Measurements from ENCODE around the gene COL26A1.

COL26A1 gene

GRCh38 chr7:101586078-101586905, 223.6 kb downstream of the COL26A1 start:
- DNase-seq = no peak

GRCh38 chr7:101586906-101587677, 224.4 kb downstream of the COL26A1 start:
- no peak for DNase-seq

- DNase-seq = no peak
Measured at GRCh38 chr7:101588131-101588935, 225.7 kb downstream of the COL26A1 start.

GRCh38 chr7:101589052-101589451, 226.4 kb downstream of the COL26A1 start:
- DNase-seq = no peak

- no peak for DNase-seq
Measured at GRCh38 chr7:101589976-101590662, 227.4 kb downstream of the COL26A1 start.

- DNase-seq = no peak
Measured at GRCh38 chr7:101590663-101591435, 228.2 kb downstream of the COL26A1 start.

GRCh38 chr7:101591504-101591903, 228.8 kb downstream of the COL26A1 start:
- no peak for DNase-seq

- DNase-seq = no peak
Measured at GRCh38 chr7:101593556-101593955, 230.9 kb downstream of the COL26A1 start.

GRCh38 chr7:101594790-101595189, 232.1 kb downstream of the COL26A1 start:
- no peak for DNase-seq

GRCh38 chr7:101595246-101595645, 232.6 kb downstream of the COL26A1 start:
- DNase-seq = no peak

- no peak for DNase-seq
Measured at GRCh38 chr7:101595766-101596537, 233.3 kb downstream of the COL26A1 start.

- DNase-seq = no peak
Measured at GRCh38 chr7:101596898-101597297, 234.2 kb downstream of the COL26A1 start.

GRCh38 chr7:101597941-101598340, 235.3 kb downstream of the COL26A1 start:
- DNase-seq = no peak

- no peak for DNase-seq
Measured at GRCh38 chr7:101598422-101598985, 235.8 kb downstream of the COL26A1 start.

GRCh38 chr7:101598986-101599771, 236.5 kb downstream of the COL26A1 start:
- DNase-seq = no peak

GRCh38 chr7:101599787-101600186, 237.1 kb downstream of the COL26A1 start:
- DNase-seq = no peak

- no peak for DNase-seq
Measured at GRCh38 chr7:101602082-101602481, 239.4 kb downstream of the COL26A1 start.

GRCh38 chr7:101602484-101603241, 240.0 kb downstream of the COL26A1 start:
- no peak for DNase-seq

GRCh38 chr7:101604331-101604933, 241.8 kb downstream of the COL26A1 start:
- no peak for DNase-seq
